Ishikawa (cell line): Measurements from ENCODE around the gene TRAPPC12.

Experiments used
- CEBPB ChIP-seq: IDR thresholded peaks from 2 replicates; pipeline ENCODE4 v1.6.1; 2012
- CREB1 ChIP-seq: IDR thresholded peaks from 2 replicates; pipeline ENCODE4 v1.6.1; 2012; ENCODE audit warnings: low read depth
- EGR1 ChIP-seq: IDR thresholded peaks from 2 replicates; pipeline ENCODE4 v1.6.1; 2012
- EP300 ChIP-seq: IDR thresholded peaks from 2 replicates; pipeline ENCODE4 v1.6.1; 2012; ENCODE audit warnings: borderline replicate concordance
- FOXM1 ChIP-seq: IDR thresholded peaks from 2 replicates; pipeline ENCODE4 v1.6.1; 2012; ENCODE audit warnings: low read depth, borderline replicate concordance
- MAX ChIP-seq: IDR thresholded peaks from 2 replicates; pipeline ENCODE4 v1.6.1; 2012
- NFIC ChIP-seq: IDR thresholded peaks from 2 replicates; pipeline ENCODE4 v1.6.1; 2012
- RAD21 ChIP-seq: IDR thresholded peaks from 2 replicates; pipeline ENCODE4 v1.6.1; 2012; ENCODE audit warnings: low read depth
- REST ChIP-seq: IDR thresholded peaks from 2 replicates; pipeline ENCODE4 v1.6.1; 2012; ENCODE audit warnings: low read depth, mild to moderate bottlenecking
- TAF1 ChIP-seq: IDR thresholded peaks from 2 replicates; pipeline ENCODE4 v1.6.1; 2012; ENCODE audit warnings: low read depth, mild to moderate bottlenecking
- TCF12 ChIP-seq: IDR thresholded peaks from 2 replicates; pipeline ENCODE4 v1.6.1; 2012; ENCODE audit warnings: low read depth
- TEAD4 ChIP-seq: IDR thresholded peaks from 2 replicates; pipeline ENCODE4 v1.6.1; 2012
- USF1 ChIP-seq: IDR thresholded peaks from 2 replicates; pipeline ENCODE4 v1.6.1; 2012
- YY1 ChIP-seq: IDR thresholded peaks from 2 replicates; pipeline ENCODE4 v1.6.1; 2012; ENCODE audit warnings: low read depth
- ZBTB7A ChIP-seq: IDR thresholded peaks from 2 replicates; pipeline ENCODE4 v1.6.1; 2012; ENCODE audit warnings: low read depth

The TRAPPC12 gene

GRCh38 chr2:3421580-3421979 is 42.1 kb downstream of the TRAPPC12 start:
- TF ChIP-seq EGR1 = no peak
- TF ChIP-seq TCF12 = no peak
- no peak for TF ChIP-seq USF1
- TF ChIP-seq MAX = no peak
- TF ChIP-seq REST = no peak
- no peak for TF ChIP-seq NFIC

GRCh38 chr2:3422161-3422779 is 42.8 kb downstream of the TRAPPC12 start:
- TF ChIP-seq NFIC (no peak), TAF1 (no peak), EGR1 (no peak), EP300 (no peak), TCF12 (no peak), YY1 (no peak), MAX (no peak), RAD21 (no peak), TEAD4 (no peak), REST (no peak), CREB1 (no peak), FOXM1 (no peak), ZBTB7A (no peak), USF1 (no peak)

- TF ChIP-seq TEAD4 = peak; percentile 44; the same call in 1 of the 2 replicates
- no peak for TF ChIP-seq MAX
- no peak for TF ChIP-seq REST
- peak; percentile 57 for TF ChIP-seq RAD21
- no peak for TF ChIP-seq TAF1
- TF ChIP-seq YY1 = no peak
- TF ChIP-seq CEBPB = no peak
Observed at GRCh38 chr2:3423492-3424170, 44.1 kb downstream of the TRAPPC12 start.

GRCh38 chr2:3424171-3424795 is 44.8 kb downstream of the TRAPPC12 start:
- TF ChIP-seq USF1 = no peak
- TF ChIP-seq REST = no peak
- no peak for TF ChIP-seq TAF1
- no peak for TF ChIP-seq FOXM1
- TF ChIP-seq ZBTB7A = no peak
- TF ChIP-seq TEAD4 = no peak
- TF ChIP-seq YY1 = no peak
- TF ChIP-seq RAD21 = no peak
- no peak for TF ChIP-seq EGR1
